Gastroesophageal sphincter (tissue), 4 donors: ENCODE data around the gene NUP210L. TPM values are rescaled to one million over a fixed set of nuclear protein-coding genes. Genes with fewer than 3 reads are reported as not detected.

Experiments used
- ATAC-seq: fragments of 150-250 bp; one replicate; pipeline ENCODE4 v1.9.1; 2016; ENCODE audit warnings: mild to moderate bottlenecking, moderate library complexity
- H3K27ac ChIP-seq, 4 donors: fragments of 200-600 bp; sonication (generic) in 3 of 4; 1 replicate in 3 of 4; 2 replicates in 1 of 4; pipeline ENCODE4 v1.5.1; 2016 to 2019
- H3K27me3 ChIP-seq: fragments of 200-600 bp; sonication (generic); one replicate; pipeline ENCODE4 v1.5.1; 2019
- H3K36me3 ChIP-seq, 2 donors: fragments of 200-600 bp; sonication (generic); one replicate each; pipeline ENCODE4 v1.5.1; 2019; ENCODE audit warnings: control low read depth in 1 of 2
- H3K4me1 ChIP-seq, 3 donors: fragments of 200-600 bp; sonication (generic); 1 replicate in 2 of 3; 2 replicates in 1 of 3; pipeline ENCODE4 v1.5.1; 2016 to 2019; ENCODE audit warnings: control low read depth in 2 of 3
- H3K4me3 ChIP-seq, 2 donors: fragments of 200-600 bp; sonication (generic); one replicate each; pipeline ENCODE4 v1.5.1; 2019; ENCODE audit warnings: mild to moderate bottlenecking in 1 of 2, moderate library complexity in 1 of 2
- H3K9me3 ChIP-seq, 3 donors: fragments of 200-600 bp; sonication (generic); one replicate each; pipeline ENCODE4 v1.5.1; 2017 to 2019; ENCODE audit warnings: control low read depth in 2 of 3
- EP300 ChIP-seq: sonication (generic); formaldehyde crosslinking; IDR thresholded peaks from one replicate; pipeline ENCODE4 v1.6.1; 2017; ENCODE audit warnings: antibody characterized with exemption, mild to moderate bottlenecking
- POLR2A ChIP-seq, 2 donors: fragments of 450-650 bp; IDR thresholded peaks; one replicate each; pipeline ENCODE4 v1.6.1; 2017; ENCODE audit warnings: antibody characterized with exemption in 2 of 2, mild to moderate bottlenecking in 2 of 2, moderate library complexity in 1 of 2
- POLR2AphosphoS5 ChIP-seq: sonication (generic); formaldehyde crosslinking; IDR thresholded peaks from one replicate; pipeline ENCODE4 v1.6.1; 2017; ENCODE audit warnings: antibody characterized with exemption
- WGBS, 2 donors: methylation state at CpG; one replicate each; pipeline ENCODE4 v1.1.5; 2018; ENCODE audit warnings: low coverage in 1 of 2; 5-methylcytosine and 5-hydroxymethylcytosine counted together
- total RNA-seq, 4 donors: library from RNA; depleted of rRNA; stranded (reverse); fragments of >200 nt; gene quantifications; one replicate each; pipeline ENCODE4 v1.1.0, GENCODE V29; 2016
- TF ChIP-seq, protein P1 (sequence below), 4 experiments: fragments of 200-600 bp in 2 of 4; fragments of 450-650 bp in 2 of 4; sonication (generic) in 1 of 4; IDR thresholded peaks; one replicate each; pipeline ENCODE4 v1.5.1; 2017 to 2019; ENCODE audit warnings: antibody characterized with exemption in 4 of 4, mild to moderate bottlenecking in 2 of 4, moderate library complexity in 2 of 4

NUP210L gene
- total RNA-seq, 4 donors from 2014 or later = not detected

DNA sequence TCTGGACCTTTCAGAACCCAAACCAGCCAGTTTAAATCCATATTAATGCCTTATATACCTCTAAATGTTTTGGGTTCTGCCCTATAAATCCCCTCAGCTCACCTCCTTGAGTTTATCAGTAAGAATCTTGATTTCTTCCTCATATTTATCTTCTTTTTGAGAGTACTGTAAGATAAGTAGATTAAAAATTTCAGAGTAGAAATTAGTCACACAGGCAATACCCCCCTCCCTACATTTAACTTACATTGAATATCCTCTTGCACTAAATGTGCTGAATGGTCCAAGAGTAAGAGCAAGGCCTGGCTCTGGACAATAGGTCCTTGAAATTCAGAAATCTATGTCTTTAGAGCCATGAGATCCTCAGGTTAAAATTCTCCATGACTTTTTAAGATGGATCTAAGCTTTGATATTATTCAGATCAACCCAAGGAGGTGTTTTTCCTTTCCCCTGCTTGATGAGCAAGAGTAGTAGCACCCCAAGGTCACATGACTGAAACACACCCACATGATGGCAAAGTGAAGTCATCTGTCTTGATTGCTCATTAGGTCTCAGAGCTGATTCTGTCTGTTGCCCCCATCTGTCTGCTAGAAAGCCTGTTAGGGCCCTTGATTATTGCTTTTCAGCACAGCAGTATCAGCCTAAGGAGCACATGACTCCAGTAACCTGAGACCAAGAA, 15.8 kb upstream of the NUP210L start:
- Histone ChIP-seq H3K27me3 (no peaks in the 10 kb centered on the region), H3K4me3 (no peak overlapping the region), H3K36me3 (peaks cover 4 to 98% of the 10 kb centered on the region in 2 donors), H3K27ac (no peak overlapping the region), H3K4me1 (peaks cover 0 to 4% (median 2%) of the 10 kb centered on the region in 3 donors), H3K9me3 (no peaks in the 10 kb centered on the region)
- TF ChIP-seq POLR2A (IDR thresholded peaks at IDR 0.05) (no peak), POLR2AphosphoS5 (no peak), EP300 (no peak)
- TF ChIP-seq, protein P1, sequence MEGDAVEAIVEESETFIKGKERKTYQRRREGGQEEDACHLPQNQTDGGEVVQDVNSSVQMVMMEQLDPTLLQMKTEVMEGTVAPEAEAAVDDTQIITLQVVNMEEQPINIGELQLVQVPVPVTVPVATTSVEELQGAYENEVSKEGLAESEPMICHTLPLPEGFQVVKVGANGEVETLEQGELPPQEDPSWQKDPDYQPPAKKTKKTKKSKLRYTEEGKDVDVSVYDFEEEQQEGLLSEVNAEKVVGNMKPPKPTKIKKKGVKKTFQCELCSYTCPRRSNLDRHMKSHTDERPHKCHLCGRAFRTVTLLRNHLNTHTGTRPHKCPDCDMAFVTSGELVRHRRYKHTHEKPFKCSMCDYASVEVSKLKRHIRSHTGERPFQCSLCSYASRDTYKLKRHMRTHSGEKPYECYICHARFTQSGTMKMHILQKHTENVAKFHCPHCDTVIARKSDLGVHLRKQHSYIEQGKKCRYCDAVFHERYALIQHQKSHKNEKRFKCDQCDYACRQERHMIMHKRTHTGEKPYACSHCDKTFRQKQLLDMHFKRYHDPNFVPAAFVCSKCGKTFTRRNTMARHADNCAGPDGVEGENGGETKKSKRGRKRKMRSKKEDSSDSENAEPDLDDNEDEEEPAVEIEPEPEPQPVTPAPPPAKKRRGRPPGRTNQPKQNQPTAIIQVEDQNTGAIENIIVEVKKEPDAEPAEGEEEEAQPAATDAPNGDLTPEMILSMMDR (IDR thresholded peaks at IDR 0.05) = no peak
- ATAC-seq = no peak

DNA sequence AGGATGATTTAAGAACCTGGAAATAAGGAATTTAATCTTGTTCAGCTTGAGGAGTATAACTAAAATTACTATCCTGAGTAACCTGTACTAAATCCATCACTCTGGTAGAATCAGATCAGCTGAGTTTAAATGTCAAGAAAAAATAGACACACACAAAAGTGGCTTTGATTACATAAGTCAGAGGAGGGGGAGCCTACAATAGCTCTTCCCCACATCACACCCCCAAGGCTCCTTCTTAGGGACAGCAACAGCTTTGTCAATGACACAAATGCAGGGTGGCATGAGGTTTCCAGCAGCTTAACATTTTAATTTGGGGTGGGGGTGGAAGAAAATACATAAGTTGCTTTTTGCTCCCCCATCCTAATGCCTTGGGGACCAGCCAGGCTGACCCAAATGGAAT, 12.6 kb upstream of the NUP210L start:
- Histone ChIP-seq H3K27me3 (no peaks in the 10 kb centered on the region), H3K4me3 (no peak overlapping the region), H3K36me3 (peaks cover 2 to 100% of the 10 kb centered on the region in 2 donors), H3K9me3 (no peaks in the 10 kb centered on the region), H3K27ac (no peak overlapping the region), H3K4me1 (no peaks in the 10 kb centered on the region)
- ATAC-seq = no peak
- TF ChIP-seq POLR2AphosphoS5 (no peak), EP300 (no peak), POLR2A (IDR thresholded peaks at IDR 0.05) (no peak)
- TF ChIP-seq, protein P1 (IDR thresholded peaks at IDR 0.05) = no peak

DNA sequence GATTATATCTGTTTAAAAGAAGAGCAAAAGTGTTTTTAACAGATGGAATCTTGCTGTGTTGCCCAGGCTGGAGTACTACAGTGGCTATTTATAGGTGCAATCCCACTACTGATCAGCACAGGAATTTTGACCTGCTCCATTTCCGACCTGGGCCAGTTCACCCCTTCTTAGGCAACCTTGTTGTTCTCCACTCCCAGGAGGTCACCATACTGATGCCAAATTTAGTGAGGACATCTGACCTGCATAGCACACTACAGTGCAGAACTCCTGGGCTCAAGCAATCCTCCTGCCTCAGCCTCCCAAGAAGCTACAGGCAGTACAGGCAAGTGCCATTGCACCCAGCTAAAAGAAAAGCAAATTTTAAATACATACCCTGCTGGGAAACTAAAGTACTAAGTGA, 11.3 kb upstream of the NUP210L start:
- Histone ChIP-seq H3K9me3 (no peaks in the 10 kb centered on the region), H3K36me3 (peaks cover 0 to 98% of the 10 kb centered on the region in 2 donors), H3K27me3 (no peaks in the 10 kb centered on the region), H3K4me1 (no peaks in the 10 kb centered on the region), H3K4me3 (no peak overlapping the region), H3K27ac (no peak overlapping the region)
- TF ChIP-seq, protein P1 (IDR thresholded peaks at IDR 0.05) = no peak
- TF ChIP-seq POLR2AphosphoS5 (no peak), EP300 (no peak), POLR2A (IDR thresholded peaks at IDR 0.05) (no peak)
- WGBS, 2 donors = 57 to 100% methylated on average over 1 of the region's 1 CpG
- no peak for ATAC-seq

DNA sequence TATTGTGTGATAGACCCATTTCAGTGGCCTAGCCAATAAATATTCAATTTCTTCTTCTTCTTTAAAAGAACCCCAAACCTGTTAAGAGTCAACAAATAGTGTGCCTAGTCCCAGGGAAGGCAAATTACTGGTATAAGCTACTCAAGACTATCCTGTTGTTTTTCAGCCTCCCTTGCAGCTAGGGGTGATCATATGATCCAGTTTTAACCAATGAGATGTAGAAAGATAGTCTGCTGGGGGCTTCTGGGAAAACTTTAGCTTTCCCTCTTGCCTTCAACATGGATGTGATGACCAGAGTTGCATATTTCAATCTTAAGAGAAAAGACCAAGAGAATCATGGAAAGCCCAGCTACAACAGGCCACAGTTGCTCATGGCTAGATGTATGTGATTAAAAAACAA, 4.7 kb upstream of the NUP210L start:
- TF ChIP-seq, protein P1 (IDR thresholded peaks at IDR 0.05) = no peak
- TF ChIP-seq POLR2A (IDR thresholded peaks at IDR 0.05) (no peak), EP300 (no peak), POLR2AphosphoS5 (no peak)
- Histone ChIP-seq H3K36me3 (peaks cover 0 to 81% of the 10 kb centered on the region in 2 donors), H3K4me1 (peaks cover 4 to 36% (median 10%) of the 10 kb centered on the region in 3 donors), H3K9me3 (no peaks in the 10 kb centered on the region), H3K4me3 (no peak overlapping the region), H3K27ac (peak overlapping the region in 1 of 4 donors; percentile 4), H3K27me3 (no peaks in the 10 kb centered on the region)
- ATAC-seq = no peak

DNA sequence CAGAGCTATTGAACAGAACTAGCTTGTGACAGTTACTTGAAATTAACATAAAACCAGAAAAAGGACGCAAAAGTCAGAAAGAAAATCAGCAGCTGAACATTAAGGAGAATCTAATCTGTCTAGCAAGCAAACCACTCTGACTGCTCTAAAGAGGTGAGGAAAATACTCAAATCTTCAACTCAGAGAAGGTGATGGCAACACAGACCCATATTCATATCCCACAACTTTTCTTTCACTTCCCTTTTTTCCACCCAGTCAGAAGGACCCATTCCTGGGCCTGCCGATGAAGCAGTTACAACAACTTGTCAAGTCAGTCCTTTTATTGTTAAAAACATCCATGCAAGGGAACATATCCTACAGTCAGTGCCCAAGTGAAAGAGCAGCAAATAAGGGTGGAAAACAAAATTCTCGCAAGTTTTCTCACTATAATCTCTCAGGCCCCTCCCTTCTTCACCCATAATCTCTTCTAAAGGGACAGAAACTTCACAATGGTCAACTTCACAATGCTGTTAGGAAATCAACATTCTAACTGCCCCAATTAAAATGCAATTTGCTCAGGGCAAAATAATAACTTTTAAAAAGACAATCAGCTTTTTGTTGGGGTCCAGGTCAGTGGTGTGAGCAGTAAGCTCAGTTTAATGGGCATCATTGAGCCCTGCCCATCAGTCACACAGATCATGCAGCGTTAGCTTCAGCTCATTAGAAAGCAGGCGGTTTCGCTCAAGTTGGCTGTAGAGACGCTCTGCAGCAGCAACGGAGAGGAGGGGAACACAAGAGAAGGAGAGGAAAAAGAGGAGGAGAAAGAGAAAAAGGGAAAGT, 3.6 kb upstream of the NUP210L start:
- no peak overlapping the region for H3K4me3 ChIP-seq
- TF ChIP-seq, protein P1 (IDR thresholded peaks at IDR 0.05) = no peak
- TF ChIP-seq POLR2AphosphoS5 (no peak), POLR2A (IDR thresholded peaks at IDR 0.05) (no peak), EP300 (no peak)
- no peak for ATAC-seq
- H3K27ac ChIP-seq = peak overlapping the region in 1 of 4 donors; percentile 73
- H3K9me3 ChIP-seq = no peaks in the 10 kb centered on the region
- 74 to 89% methylated on average over 4 to 8 of the region's 8 CpGs for whole genome bisulfite sequencing, 2 donors
- peaks cover 0 to 71% of the 10 kb centered on the region in 2 donors for H3K36me3 ChIP-seq
- peaks cover 4 to 40% (median 10%) of the 10 kb centered on the region in 3 donors for H3K4me1 ChIP-seq
- no peaks in the 10 kb centered on the region for H3K27me3 ChIP-seq
